HepG2 (cell line): ENCODE results near the gene NAT9. TPM values are rescaled to one million over a fixed set of nuclear protein-coding genes. Genes with fewer than 3 reads are reported as not detected.

Source experiments
- ARID4A ChIP-seq: sonication (generic); formaldehyde crosslinking; IDR thresholded peaks from 2 replicates; pipeline ENCODE4 v1.5.0; 2020; ENCODE audit warnings: mild to moderate bottlenecking, missing genetic modification reagents, borderline replicate concordance
- ATRX ChIP-seq: sonication (generic); formaldehyde crosslinking; IDR thresholded peaks from 2 replicates; pipeline ENCODE4 v1.4.0; 2020; ENCODE audit warnings: missing genetic modification reagents, borderline replicate concordance
- EEA1 ChIP-seq: sonication (generic); formaldehyde crosslinking; IDR thresholded peaks from 2 replicates; pipeline ENCODE4 v1.5.1; 2020; ENCODE audit warnings: mild to moderate bottlenecking, missing genetic modification reagents, borderline replicate concordance
- HBP1 ChIP-seq: IDR thresholded peaks from 2 replicates; pipeline ENCODE4 v1.6.1; 2016; ENCODE audit warnings: low read depth, control low read depth
- HES4 ChIP-seq: sonication (generic); formaldehyde crosslinking; IDR thresholded peaks from 2 replicates; pipeline ENCODE4 v1.9.0; 2021; ENCODE audit warnings: mild to moderate bottlenecking, missing genetic modification reagents, borderline replicate concordance
- IRF2 ChIP-seq: IDR thresholded peaks from 2 replicates; pipeline ENCODE4 v1.6.1; 2018; ENCODE audit warnings: missing genetic modification reagents, missing compliant biosample characterization
- MTA3 ChIP-seq: sonication (generic); formaldehyde crosslinking; IDR thresholded peaks from 2 replicates; pipeline ENCODE4 v1.4.0; 2020; ENCODE audit warnings: missing genetic modification reagents
- MYC ChIP-seq: sonication (generic); formaldehyde crosslinking; IDR thresholded peaks from 2 replicates; pipeline ENCODE4 v1.9.0; 2021; ENCODE audit warnings: missing genetic modification reagents, borderline replicate concordance
- PHF21A ChIP-seq: sonication (generic); formaldehyde crosslinking; IDR thresholded peaks from 2 replicates; pipeline ENCODE4 v1.5.0; 2020; ENCODE audit warnings: mild to moderate bottlenecking, missing genetic modification reagents
- RCOR2 ChIP-seq: IDR thresholded peaks from 2 replicates; pipeline ENCODE4 v1.6.1; 2016; ENCODE audit warnings: missing biosample characterization, missing genetic modification reagents
- SIX4 ChIP-seq: sonication (generic); formaldehyde crosslinking; IDR thresholded peaks from 2 replicates; pipeline ENCODE4 v1.4.0; 2020; ENCODE audit warnings: missing genetic modification reagents
- SMARCE1 ChIP-seq: fragments of 450-650 bp; IDR thresholded peaks from 2 replicates; pipeline ENCODE4 v1.6.1; 2017; ENCODE audit warnings: borderline replicate concordance
- ZFP1 ChIP-seq: IDR thresholded peaks from 2 replicates; pipeline ENCODE4 v1.6.1; 2016
- ZFP37 ChIP-seq: sonication (generic); formaldehyde crosslinking; IDR thresholded peaks from 2 replicates; pipeline ENCODE4 v1.4.0; 2020; ENCODE audit warnings: missing genetic modification reagents, borderline replicate concordance
- ZNF235 ChIP-seq: sonication (generic); formaldehyde crosslinking; IDR thresholded peaks from 2 replicates; pipeline ENCODE4 v1.8.1; 2023; ENCODE audit warnings: mild to moderate bottlenecking, missing genetic modification reagents, borderline replicate concordance
- ZNF343 ChIP-seq: sonication (generic); formaldehyde crosslinking; IDR thresholded peaks from 2 replicates; pipeline ENCODE4 v1.4.0; 2020; ENCODE audit warnings: mild to moderate bottlenecking, missing genetic modification reagents
- ZNF446 ChIP-seq: sonication (generic); formaldehyde crosslinking; IDR thresholded peaks from 2 replicates; pipeline ENCODE4 v1.5.0; 2020; ENCODE audit warnings: mild to moderate bottlenecking, missing genetic modification reagents
- ZNF83 ChIP-seq: sonication (generic); formaldehyde crosslinking; IDR thresholded peaks from 2 replicates; pipeline ENCODE4 v1.4.0; 2020; ENCODE audit warnings: missing genetic modification reagents, mild to moderate bottlenecking, borderline replicate concordance
- polyA plus RNA-seq, 8 experiments: library from polyadenylated mRNA; depleted of rRNA in 3 of 8; stranded (reverse) in 7 of 8; unstranded in 1 of 8; fragments of >200 nt; fragmentation: Illumina TruSeq in 4 of 8; extraction: Trizol in 4 of 8; gene quantifications; 2 replicates each; pipeline versions ENCODE4 v1.2.1 to v1.2.3, GENCODE V29; 2011 to 2016; ENCODE audit warnings: low read depth in 4 of 8, missing spikeins in 1 of 8, mixed read lengths in 1 of 8; ENCODE audit not compliant: insufficient read depth in 1 of 8
- total RNA-seq, 5 experiments: library from RNA; depleted of rRNA; stranded (reverse); fragments of >200 nt; fragmentation: Illumina TruSeq; extraction: Trizol; gene quantifications; 2 replicates each; pipeline ENCODE4 v1.2.3, GENCODE V29; 2016; ENCODE audit warnings: low read depth in 1 of 5
- TF ChIP-seq, protein P1 (sequence below): sonication (generic); formaldehyde crosslinking; IDR thresholded peaks from 2 replicates; pipeline ENCODE4 v1.8.0; 2022; ENCODE audit warnings: missing genetic modification reagents, mild to moderate bottlenecking, borderline replicate concordance
- TF ChIP-seq, protein P2 (sequence below): sonication (generic); formaldehyde crosslinking; IDR thresholded peaks from 2 replicates; pipeline ENCODE4 v1.4.0; 2020; ENCODE audit warnings: missing genetic modification reagents

Gene NAT9
- total and polyA plus RNA-seq, 2 of the 13 experiments (the other 11 are each of a cell fraction or from before 2014, with no cell fraction given): 39.7 to 44.2 TPM

DNA sequence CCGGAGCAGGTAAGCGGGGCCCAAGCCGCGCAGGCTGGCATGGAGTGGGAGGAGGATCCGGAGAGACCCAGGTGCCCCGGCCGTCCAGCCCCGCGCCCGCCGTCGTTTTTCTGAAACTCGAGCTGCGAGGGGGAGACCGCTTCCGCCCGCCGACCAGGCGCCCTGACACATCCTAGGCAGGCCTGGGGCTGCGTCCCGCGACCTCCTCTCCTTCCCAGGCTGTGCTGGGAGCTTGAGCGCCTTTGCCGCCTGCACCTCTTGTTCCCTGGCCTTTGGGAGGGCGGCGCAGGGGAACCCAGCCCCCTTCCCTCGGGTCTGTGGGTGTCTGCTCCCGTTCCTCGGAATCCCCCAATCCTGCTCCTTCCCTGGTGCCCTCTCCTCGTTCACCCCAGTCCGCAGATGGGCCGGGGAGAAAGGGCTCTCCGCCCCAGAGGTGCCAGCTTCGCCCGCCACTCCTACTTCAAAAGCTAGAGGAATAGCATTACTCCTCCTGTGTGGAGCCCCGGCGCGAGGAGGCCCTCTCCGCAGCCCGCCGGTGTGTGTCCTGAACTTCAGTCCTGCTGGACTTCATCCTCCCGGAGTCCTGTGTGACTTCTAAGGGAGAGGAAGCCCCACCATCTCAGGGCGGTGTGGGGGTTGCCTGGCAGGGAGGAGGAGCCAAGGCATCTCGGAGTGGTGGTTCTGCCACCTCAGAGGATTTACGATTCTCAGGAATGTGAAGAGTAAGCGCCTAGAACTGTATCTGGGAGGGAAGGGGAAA lies 26.7 kb downstream of the NAT9 start (continued):
- no peak for TF ChIP-seq ATRX (CRISPR knock-in tag)
- TF ChIP-seq ZFP37: no peak
- TF ChIP-seq, protein P1, sequence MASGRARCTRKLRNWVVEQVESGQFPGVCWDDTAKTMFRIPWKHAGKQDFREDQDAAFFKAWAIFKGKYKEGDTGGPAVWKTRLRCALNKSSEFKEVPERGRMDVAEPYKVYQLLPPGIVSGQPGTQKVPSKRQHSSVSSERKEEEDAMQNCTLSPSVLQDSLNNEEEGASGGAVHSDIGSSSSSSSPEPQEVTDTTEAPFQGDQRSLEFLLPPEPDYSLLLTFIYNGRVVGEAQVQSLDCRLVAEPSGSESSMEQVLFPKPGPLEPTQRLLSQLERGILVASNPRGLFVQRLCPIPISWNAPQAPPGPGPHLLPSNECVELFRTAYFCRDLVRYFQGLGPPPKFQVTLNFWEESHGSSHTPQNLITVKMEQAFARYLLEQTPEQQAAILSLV: peak; percentile 8; the same call in 1 of the 2 replicates
- no peak for TF ChIP-seq EEA1 (CRISPR knock-in tag)
- no peak for TF ChIP-seq ZNF235 (CRISPR knock-in tag)
- no peak for TF ChIP-seq HBP1 (CRISPR knock-in tag)
- peak; percentile 27; the same call in 1 of the 2 replicates for TF ChIP-seq ZNF83 (CRISPR knock-in tag)
- TF ChIP-seq PHF21A (CRISPR knock-in tag): no peak
- TF ChIP-seq SMARCE1: no peak
- peak; percentile 71; the same call in 1 of the 2 replicates for TF ChIP-seq HES4 (CRISPR knock-in tag)
- TF ChIP-seq MYC (CRISPR knock-in tag): no peak
- TF ChIP-seq ZNF343 (CRISPR knock-in tag): no peak
- no peak for TF ChIP-seq ARID4A (CRISPR knock-in tag)
- TF ChIP-seq MTA3 (CRISPR knock-in tag): no peak
- no peak for TF ChIP-seq SIX4 (CRISPR knock-in tag)
- TF ChIP-seq ZFP1 (CRISPR knock-in tag): no peak
- TF ChIP-seq, protein P2, sequence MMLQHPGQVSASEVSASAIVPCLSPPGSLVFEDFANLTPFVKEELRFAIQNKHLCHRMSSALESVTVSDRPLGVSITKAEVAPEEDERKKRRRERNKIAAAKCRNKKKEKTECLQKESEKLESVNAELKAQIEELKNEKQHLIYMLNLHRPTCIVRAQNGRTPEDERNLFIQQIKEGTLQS: no peak
- TF ChIP-seq IRF2: no peak
- TF ChIP-seq RCOR2 (CRISPR knock-in tag): no peak
- peak; percentile 56; the same call in 1 of the 2 replicates for TF ChIP-seq ZNF446
